Central memory CD8-positive, alpha-beta T cell (primary cell): ENCODE measurements around the gene DENND1B.
"Not testable (repeated sequence)": the region's sequence is repeated elsewhere in the genome, so short reads cannot be mapped to it uniquely, and the experiment has no call there.

ENCODE experiments used
- ATAC-seq: fragments of 150-1000 bp; cut with Tn5 transposase; replicated peaks from 2 replicates; pipeline ENCODE4 v1.10.0; 2022; ENCODE audit warnings: mild to moderate bottlenecking, moderate FRiP score, moderate number of reproducible peaks; ENCODE audit not compliant: poor library complexity, severe bottlenecking; ENCODE audit errors: extremely low read depth
- DNase-seq, 2 donors: peaks; one replicate each; pipeline ENCODE4 v3.0.0; 2021; ENCODE audit warnings: low spot score in 2 of 2
- H3K27ac Mint-ChIP-seq: one replicate; pipeline ENCODE4 v1.8.0; 2022; ENCODE audit warnings: low read depth, mild to moderate bottlenecking, moderate library complexity, mixed read lengths
- H3K27me3 Mint-ChIP-seq: one replicate; pipeline ENCODE4 v1.8.0; 2022; ENCODE audit warnings: mixed read lengths
- H3K36me3 Mint-ChIP-seq: one replicate; pipeline ENCODE4 v1.8.0; 2022; ENCODE audit warnings: mild to moderate bottlenecking, moderate library complexity, mixed read lengths; ENCODE audit not compliant: insufficient read depth
- H3K4me1 Mint-ChIP-seq: one replicate; pipeline ENCODE4 v1.8.0; 2022; ENCODE audit warnings: mixed read lengths
- H3K4me3 Mint-ChIP-seq: one replicate; pipeline ENCODE4 v1.8.0; 2022; ENCODE audit warnings: mild to moderate bottlenecking, moderate library complexity, mixed read lengths
- H3K9me3 Mint-ChIP-seq: one replicate; pipeline ENCODE4 v1.8.0; 2022; ENCODE audit warnings: mixed read lengths

Gene DENND1B

GRCh38 chr1:197541411-197541810 lies 233.9 kb downstream of the DENND1B start:
- peaks cover 10% of the 10 kb centered on the region for H3K36me3 Mint-ChIP-seq
- no peaks in the 10 kb centered on the region for H3K9me3 Mint-ChIP-seq
- ATAC-seq (no peak), DNase-seq (no peak)
- no peak overlapping the region for H3K27ac Mint-ChIP-seq
- H3K4me1 Mint-ChIP-seq: peaks cover 6% of the 10 kb centered on the region
- no peak overlapping the region for H3K4me3 Mint-ChIP-seq
- H3K27me3 Mint-ChIP-seq: no peaks in the 10 kb centered on the region

DNA sequence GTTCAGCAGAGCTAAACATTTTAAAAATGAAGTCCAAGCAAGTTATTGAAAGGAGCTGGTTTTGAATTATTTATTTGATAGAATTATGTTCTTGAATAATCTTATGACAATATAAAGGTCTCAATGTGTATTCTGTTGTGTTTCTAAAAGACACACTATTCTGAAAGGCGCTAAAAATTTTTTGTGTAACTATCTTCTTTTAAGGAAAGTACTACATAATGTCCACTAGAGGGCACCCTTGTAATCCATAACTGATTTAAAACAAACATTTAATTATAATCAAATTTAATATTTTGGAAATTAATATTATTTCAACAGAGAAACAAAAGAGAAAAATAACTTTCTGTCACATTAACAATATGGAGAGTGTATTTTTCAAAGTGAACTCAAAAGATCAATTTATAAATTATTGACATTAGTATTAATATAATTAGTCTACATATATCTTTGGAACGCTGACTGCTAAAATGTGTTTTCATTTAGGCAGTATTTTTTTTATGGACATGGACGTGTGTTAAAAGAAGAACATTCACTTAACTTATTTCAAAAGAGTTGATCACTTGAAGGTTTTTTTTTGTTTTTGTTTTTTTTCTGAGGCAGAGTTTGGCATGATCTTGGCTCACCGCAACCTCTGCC lies 248.4 kb downstream of the DENND1B start:
- Mint-ChIP-seq H3K4me1 (no peaks in the 10 kb centered on the region), H3K9me3 (no peaks in the 10 kb centered on the region), H3K4me3 (no peak overlapping the region), H3K27ac (no peak overlapping the region), H3K36me3 (no peaks in the 10 kb centered on the region), H3K27me3 (no peaks in the 10 kb centered on the region)
- no peak for DNase-seq
- no peak for ATAC-seq

DNA sequence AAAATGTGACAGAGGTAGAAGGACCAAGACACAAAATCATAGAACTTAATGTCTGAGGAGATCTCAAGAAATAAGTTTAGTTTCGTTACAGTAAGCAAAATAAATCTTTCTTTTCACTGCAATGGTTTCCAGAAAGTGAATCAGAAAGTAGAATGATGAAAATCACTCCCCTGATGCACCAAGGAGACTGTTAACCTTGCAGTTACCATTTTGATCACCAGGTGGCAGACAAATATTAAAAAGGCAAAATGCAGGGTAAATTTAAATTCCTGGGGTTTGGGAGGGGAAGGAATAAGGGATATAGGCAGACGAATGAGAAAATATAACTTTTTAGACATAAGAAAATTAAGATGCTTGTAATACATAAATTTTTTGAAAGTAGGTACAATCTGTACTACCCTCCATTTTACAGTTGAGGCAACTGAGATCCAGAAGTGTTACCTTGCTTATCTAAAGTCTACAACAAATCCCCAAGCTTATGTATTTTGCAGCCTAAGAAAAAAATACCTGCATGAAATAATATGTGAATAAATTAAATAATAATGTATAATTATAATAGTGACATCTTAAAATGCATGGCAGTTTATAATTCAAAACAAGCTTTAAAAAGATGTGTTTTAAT lies 254.1 kb downstream of the DENND1B start:
- H3K27me3 Mint-ChIP-seq: no peaks in the 10 kb centered on the region
- no peaks in the 10 kb centered on the region for H3K9me3 Mint-ChIP-seq
- H3K4me3 Mint-ChIP-seq: no peak overlapping the region
- H3K36me3 Mint-ChIP-seq: no peaks in the 10 kb centered on the region
- peaks cover 12% of the 10 kb centered on the region for H3K4me1 Mint-ChIP-seq
- DNase-seq: no peak
- no peak overlapping the region for H3K27ac Mint-ChIP-seq
- no peak for ATAC-seq

GRCh38 chr1:197519741-197520334 lies 255.4 kb downstream of the DENND1B start:
- DNase-seq: no peak
- Mint-ChIP-seq H3K36me3 (no peaks in the 10 kb centered on the region), H3K27ac (no peak overlapping the region), H3K4me3 (no peak overlapping the region), H3K9me3 (no peaks in the 10 kb centered on the region), H3K27me3 (no peaks in the 10 kb centered on the region), H3K4me1 (peaks cover 12% of the 10 kb centered on the region)
- ATAC-seq: no peak

GRCh38 chr1:197515421-197515820 lies 259.9 kb downstream of the DENND1B start:
- Mint-ChIP-seq H3K9me3 (no peaks in the 10 kb centered on the region), H3K4me3 (no peak overlapping the region), H3K27me3 (no peaks in the 10 kb centered on the region)

DNA sequence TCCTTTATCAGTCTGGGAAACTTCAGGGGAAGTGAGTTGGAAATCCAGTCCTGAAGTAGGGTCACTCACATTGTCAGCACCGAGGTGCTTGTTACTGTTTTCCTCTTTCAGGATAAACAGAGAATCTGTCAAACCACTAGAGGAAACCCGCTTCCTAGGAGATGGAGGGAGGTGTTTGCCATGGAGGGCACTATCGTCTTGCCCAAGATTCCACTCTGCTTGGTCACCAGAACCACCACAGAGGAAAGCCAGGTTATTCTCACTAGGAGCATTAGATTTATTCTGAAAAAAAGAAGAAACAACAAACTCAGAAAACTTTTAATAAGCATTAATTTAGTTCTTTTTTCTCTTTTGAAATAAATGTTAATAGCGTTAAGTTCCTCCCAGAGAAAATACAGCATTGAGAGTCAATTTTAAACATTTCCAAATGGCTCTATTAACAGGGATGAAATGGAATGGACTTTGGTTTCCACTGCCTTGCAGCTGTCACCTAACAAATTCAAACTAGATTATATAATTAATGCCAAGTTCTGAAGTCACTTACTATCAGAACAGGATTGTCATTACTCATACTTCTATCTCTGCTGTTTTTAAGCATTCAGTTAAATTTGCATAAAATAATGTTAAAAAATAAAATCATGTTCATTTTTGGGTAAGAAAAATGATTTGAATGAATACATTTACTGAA lies 264.4 kb downstream of the DENND1B start:
- H3K9me3 Mint-ChIP-seq: no peaks in the 10 kb centered on the region
- H3K36me3 Mint-ChIP-seq: peaks cover 15% of the 10 kb centered on the region
- no peaks in the 10 kb centered on the region for H3K27me3 Mint-ChIP-seq
- no peak for ATAC-seq
- no peaks in the 10 kb centered on the region for H3K4me1 Mint-ChIP-seq
- H3K27ac Mint-ChIP-seq: no peak overlapping the region
- DNase-seq: no peak
- H3K4me3 Mint-ChIP-seq: no peak overlapping the region

More at GRCh38 chr1:197515421-197515820, 259.9 kb downstream of the DENND1B start:
- no peak overlapping the region for H3K27ac Mint-ChIP-seq
- ATAC-seq (no peak), DNase-seq (no peak)
- peaks cover 8% of the 10 kb centered on the region for H3K36me3 Mint-ChIP-seq
- H3K4me1 Mint-ChIP-seq: peaks cover 5% of the 10 kb centered on the region

- Mint-ChIP-seq H3K4me3 (no peak overlapping the region), H3K4me1 (no peaks in the 10 kb centered on the region), H3K27me3 (peaks cover 36% of the 10 kb centered on the region), H3K27ac (no peak overlapping the region), H3K9me3 (no peaks in the 10 kb centered on the region), H3K36me3 (no peaks in the 10 kb centered on the region)
- no peak for ATAC-seq
- no peak for DNase-seq
Observed at GRCh38 chr1:197496722-197497121, 278.6 kb downstream of the DENND1B start.

DNA sequence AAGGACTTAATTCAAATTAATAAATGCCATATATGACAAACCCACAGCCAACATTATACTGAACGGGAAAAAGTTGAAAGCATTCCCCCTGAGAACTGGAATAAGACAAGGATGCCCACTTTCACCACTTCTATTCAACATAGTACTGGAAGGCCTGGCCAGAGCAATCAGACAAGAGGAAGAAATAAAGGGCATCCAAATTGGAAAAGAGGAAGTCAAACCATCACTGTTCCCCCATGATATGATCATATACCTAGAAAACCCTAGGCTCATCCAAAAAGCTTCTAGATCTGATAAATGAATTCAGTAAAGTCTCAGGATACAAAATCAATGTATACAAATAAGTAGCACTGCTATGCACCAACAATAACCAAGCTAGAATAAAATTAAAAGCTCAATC lies 283.8 kb downstream of the DENND1B start:
- peaks cover 69% of the 10 kb centered on the region for H3K27me3 Mint-ChIP-seq
- H3K4me3 Mint-ChIP-seq, DNase-seq, H3K36me3 Mint-ChIP-seq, H3K4me1 Mint-ChIP-seq, H3K9me3 Mint-ChIP-seq, ATAC-seq, H3K27ac Mint-ChIP-seq: not testable (repeated sequence)

- Mint-ChIP-seq H3K27ac (no peak overlapping the region), H3K9me3 (no peaks in the 10 kb centered on the region), H3K27me3 (peaks cover 68% of the 10 kb centered on the region), H3K4me3 (no peak overlapping the region), H3K4me1 (no peaks in the 10 kb centered on the region), H3K36me3 (no peaks in the 10 kb centered on the region)
- DNase-seq (no peak), ATAC-seq (no peak)
Observed at GRCh38 chr1:197486946-197487345, 288.3 kb downstream of the DENND1B start.

DNA sequence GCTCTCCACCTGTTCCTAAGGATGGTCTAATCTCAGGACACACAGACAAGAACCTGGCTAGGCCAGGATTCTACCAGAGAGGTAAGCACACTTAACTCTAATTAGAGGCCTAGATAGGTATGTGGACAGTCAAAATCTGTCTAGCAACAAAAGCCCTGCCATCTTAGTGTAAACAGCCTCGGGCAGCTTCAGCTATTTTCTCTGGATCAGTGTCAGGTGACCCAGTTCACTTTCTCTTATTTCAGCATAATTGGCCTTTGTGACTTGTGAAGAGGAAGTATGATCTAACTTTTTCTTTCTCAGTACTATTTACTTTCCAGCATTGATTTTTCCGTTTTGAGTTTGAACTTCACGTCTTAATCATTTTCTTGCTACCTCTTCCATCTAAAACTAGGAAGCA lies 289.5 kb downstream of the DENND1B start:
- H3K9me3 Mint-ChIP-seq: no peaks in the 10 kb centered on the region
- H3K36me3 Mint-ChIP-seq: no peaks in the 10 kb centered on the region
- peaks cover 57% of the 10 kb centered on the region for H3K27me3 Mint-ChIP-seq
- no peak overlapping the region for H3K4me3 Mint-ChIP-seq
- ATAC-seq (no peak), DNase-seq (no peak)
- H3K4me1 Mint-ChIP-seq: peaks cover 6% of the 10 kb centered on the region
- H3K27ac Mint-ChIP-seq: no peak overlapping the region

DNA sequence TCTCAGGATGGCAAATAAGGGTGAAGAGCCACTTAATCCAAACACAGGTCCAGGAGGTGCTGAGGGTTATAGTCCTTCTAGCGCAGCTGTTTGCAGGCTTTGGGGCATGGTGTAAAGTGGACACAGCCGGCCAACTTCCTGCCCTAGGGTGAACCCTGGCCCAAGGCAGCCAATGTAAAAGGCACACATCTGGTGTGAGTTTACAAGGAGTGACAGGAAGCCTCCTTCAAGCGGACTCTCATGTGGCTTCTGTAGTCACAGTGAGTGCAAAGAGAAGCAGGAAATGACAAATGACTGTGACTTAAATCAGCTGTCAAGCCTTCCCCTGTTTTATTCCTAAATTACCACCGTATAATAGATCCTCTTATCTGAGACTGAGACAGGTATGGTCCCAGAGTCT lies 294.2 kb downstream of the DENND1B start:
- ATAC-seq (peak; percentile 56), DNase-seq (no peak)
- Mint-ChIP-seq H3K27ac (no peak overlapping the region), H3K27me3 (peaks cover 10% of the 10 kb centered on the region), H3K4me1 (peaks cover 6% of the 10 kb centered on the region), H3K4me3 (no peak overlapping the region), H3K9me3 (no peaks in the 10 kb centered on the region), H3K36me3 (peaks cover 1% of the 10 kb centered on the region)

GRCh38 chr1:197480446-197480845 lies 294.8 kb downstream of the DENND1B start:
- no peaks in the 10 kb centered on the region for H3K9me3 Mint-ChIP-seq
- H3K4me1 Mint-ChIP-seq: peaks cover 6% of the 10 kb centered on the region

GRCh38 chr1:197472141-197472540 lies 303.1 kb downstream of the DENND1B start:
- DNase-seq: no peak
- ATAC-seq: no peak

More at GRCh38 chr1:197480446-197480845, 294.8 kb downstream of the DENND1B start:
- peaks cover 1% of the 10 kb centered on the region for H3K36me3 Mint-ChIP-seq
- no peak overlapping the region for H3K27ac Mint-ChIP-seq
- DNase-seq: no peak
- H3K4me3 Mint-ChIP-seq: no peak overlapping the region
- peaks cover 3% of the 10 kb centered on the region for H3K27me3 Mint-ChIP-seq
- ATAC-seq: no peak

More at GRCh38 chr1:197472141-197472540, 303.1 kb downstream of the DENND1B start:
- peaks cover under 1% of the 10 kb centered on the region for H3K36me3 Mint-ChIP-seq
- H3K27me3 Mint-ChIP-seq: no peaks in the 10 kb centered on the region
- H3K4me1 Mint-ChIP-seq: no peaks in the 10 kb centered on the region
- no peaks in the 10 kb centered on the region for H3K9me3 Mint-ChIP-seq
- H3K27ac Mint-ChIP-seq: no peak overlapping the region
- no peak overlapping the region for H3K4me3 Mint-ChIP-seq
